Vagina (tissue), 2 donors: Measurements from ENCODE around the gene LCP1. TPM values are rescaled to one million over a fixed set of nuclear protein-coding genes. Genes with fewer than 3 reads are reported as not detected.

Experiments used
- DNase-seq, 2 donors: peaks; one replicate each; pipeline ENCODE4 v3.0.0-alpha.2; 2017; ENCODE audit errors: extremely low spot score in 2 of 2
- H3K27ac ChIP-seq: fragments of 200-600 bp; sonication (generic); one replicate; pipeline ENCODE4 v1.5.1; 2019
- H3K27me3 ChIP-seq: fragments of 200-600 bp; sonication (generic); one replicate; pipeline ENCODE4 v1.5.1; 2019
- H3K36me3 ChIP-seq, 2 donors: fragments of 200-600 bp; sonication (generic); one replicate each; pipeline ENCODE4 v1.5.1; 2017 to 2019
- H3K4me1 ChIP-seq: fragments of 200-600 bp; sonication (generic); one replicate; pipeline ENCODE4 v1.5.1; 2019
- H3K4me3 ChIP-seq, 2 donors: fragments of 200-600 bp; sonication (generic); 1 replicate in 1 of 2; 2 replicates in 1 of 2; pipeline ENCODE4 v1.5.1; 2016 to 2019
- H3K9me3 ChIP-seq: fragments of 200-600 bp; sonication (generic); one replicate; pipeline ENCODE4 v1.5.1; 2019
- CTCF ChIP-seq, 3 experiments: fragments of 450-650 bp in 2 of 3; fragments of 200-600 bp in 1 of 3; sonication (generic) in 1 of 3; IDR thresholded peaks; one replicate each; pipeline ENCODE4 v1.5.1; 2017 to 2019; ENCODE audit warnings: antibody characterized with exemption in 3 of 3, mild to moderate bottlenecking in 2 of 3, moderate library complexity in 2 of 3
- POLR2A ChIP-seq, 2 donors: fragments of 450-650 bp; IDR thresholded peaks; one replicate each; pipeline ENCODE4 v1.6.1; 2017; ENCODE audit warnings: antibody characterized with exemption in 2 of 2, mild to moderate bottlenecking in 2 of 2, moderate library complexity in 2 of 2
- POLR2AphosphoS5 ChIP-seq, 2 donors: sonication (generic); formaldehyde crosslinking; IDR thresholded peaks; one replicate each; pipeline ENCODE4 v1.9.0; 2017; ENCODE audit warnings: antibody characterized with exemption in 2 of 2, mild to moderate bottlenecking in 2 of 2, low read depth in 1 of 2; ENCODE audit not compliant: insufficient read depth in 1 of 2
- intact Hi-C: fragments of 100-400 bp; cut with DNase I; formaldehyde crosslinking; loops from one replicate; pipeline ENCODE4 v1.15.1; 2023
- total RNA-seq: library from RNA; depleted of rRNA; stranded (reverse); fragments of >200 nt; gene quantifications from one replicate; pipeline ENCODE4 v1.2.3, GENCODE V29; 2016

The LCP1 gene
- total RNA-seq, 1 donor from 2014 or later: 30.9 TPM

GRCh38 chr13:46173656-46174055 is 8.3 kb downstream of the LCP1 start:
- H3K4me3 ChIP-seq: no peak overlapping the region
- H3K9me3 ChIP-seq: no peaks in the 10 kb centered on the region
- no peaks in the 10 kb centered on the region for H3K27me3 ChIP-seq
- no peaks in the 10 kb centered on the region for H3K36me3 ChIP-seq
- no peaks in the 10 kb centered on the region for H3K4me1 ChIP-seq
- H3K27ac ChIP-seq: no peak overlapping the region
- TF ChIP-seq POLR2AphosphoS5 (IDR thresholded peaks at IDR 0.05; ENCODE audit: insufficient read depth in 1 of 2, low read depth in 1 of 2) (no peak), POLR2A (IDR thresholded peaks at IDR 0.05) (no peak), CTCF (IDR thresholded peaks at IDR 0.05) (no peak)
- no peak for DNase-seq
- intact Hi-C loops: no loop called here

GRCh38 chr13:46172531-46172991 is 9.4 kb downstream of the LCP1 start:
- no peaks in the 10 kb centered on the region for H3K27me3 ChIP-seq
- no peak overlapping the region for H3K27ac ChIP-seq
- no peak for TF ChIP-seq POLR2AphosphoS5 (IDR thresholded peaks at IDR 0.05; ENCODE audit: insufficient read depth in 1 of 2, low read depth in 1 of 2)
- TF ChIP-seq CTCF (IDR thresholded peaks at IDR 0.05): no peak
- no peak for TF ChIP-seq POLR2A (IDR thresholded peaks at IDR 0.05)
- H3K4me3 ChIP-seq: no peak overlapping the region
- no peak for DNase-seq
- H3K9me3 ChIP-seq: no peaks in the 10 kb centered on the region
- H3K4me1 ChIP-seq: peaks cover 9% of the 10 kb centered on the region
- intact Hi-C loops: no loop called here
- H3K36me3 ChIP-seq: no peaks in the 10 kb centered on the region

GRCh38 chr13:46171739-46172138 is 10.2 kb downstream of the LCP1 start:
- no peak overlapping the region for H3K27ac ChIP-seq
- intact Hi-C loops: no loop called here

GRCh38 chr13:46171217-46171616 is 10.8 kb downstream of the LCP1 start:
- no peak for TF ChIP-seq CTCF (IDR thresholded peaks at IDR 0.05)
- TF ChIP-seq POLR2AphosphoS5 (IDR thresholded peaks at IDR 0.05; ENCODE audit: insufficient read depth in 1 of 2, low read depth in 1 of 2): no peak
- TF ChIP-seq POLR2A (IDR thresholded peaks at IDR 0.05): no peak
- Histone ChIP-seq H3K4me1 (peaks cover 11% of the 10 kb centered on the region), H3K27me3 (no peaks in the 10 kb centered on the region), H3K36me3 (no peaks in the 10 kb centered on the region), H3K27ac (no peak overlapping the region), H3K4me3 (no peak overlapping the region), H3K9me3 (no peaks in the 10 kb centered on the region)
- intact Hi-C loops: no loop called here
- DNase-seq: no peak

More at GRCh38 chr13:46171739-46172138, 10.2 kb downstream of the LCP1 start:
- Histone ChIP-seq H3K4me1 (peaks cover 11% of the 10 kb centered on the region), H3K9me3 (no peaks in the 10 kb centered on the region), H3K4me3 (no peak overlapping the region), H3K27me3 (no peaks in the 10 kb centered on the region), H3K36me3 (no peaks in the 10 kb centered on the region)
- TF ChIP-seq CTCF (IDR thresholded peaks at IDR 0.05) (no peak), POLR2A (IDR thresholded peaks at IDR 0.05) (no peak), POLR2AphosphoS5 (IDR thresholded peaks at IDR 0.05; ENCODE audit: insufficient read depth in 1 of 2, low read depth in 1 of 2) (no peak)
- DNase-seq: no peak

GRCh38 chr13:46170687-46171086 is 11.3 kb downstream of the LCP1 start:
- Histone ChIP-seq H3K36me3 (no peaks in the 10 kb centered on the region), H3K27me3 (no peaks in the 10 kb centered on the region), H3K27ac (no peak overlapping the region), H3K4me1 (peaks cover 11% of the 10 kb centered on the region), H3K9me3 (no peaks in the 10 kb centered on the region), H3K4me3 (no peak overlapping the region)
- no peak for DNase-seq
- TF ChIP-seq CTCF (IDR thresholded peaks at IDR 0.05): no peak
- no peak for TF ChIP-seq POLR2A (IDR thresholded peaks at IDR 0.05)
- no peak for TF ChIP-seq POLR2AphosphoS5 (IDR thresholded peaks at IDR 0.05; ENCODE audit: insufficient read depth in 1 of 2, low read depth in 1 of 2)
- intact Hi-C loops: no loop called here
